Hair follicle dermal papilla cell (primary cell): ENCODE data around the gene SLC25A11. TPM values are rescaled to one million over a fixed set of nuclear protein-coding genes. Genes with fewer than 3 reads are reported as not detected.

Experiments
- small RNA-seq: library from RNA; depleted of rRNA; stranded (forward); fragments of <200 nt; gene quantifications from one replicate; pipeline ENCODE3, GENCODE V24; 2012
- total RNA-seq: library from RNA; depleted of rRNA; stranded (reverse); fragments of >200 nt; gene quantifications from 2 replicates; pipeline ENCODE4 v1.2.3, GENCODE V29; 2012

The SLC25A11 gene, protein sequence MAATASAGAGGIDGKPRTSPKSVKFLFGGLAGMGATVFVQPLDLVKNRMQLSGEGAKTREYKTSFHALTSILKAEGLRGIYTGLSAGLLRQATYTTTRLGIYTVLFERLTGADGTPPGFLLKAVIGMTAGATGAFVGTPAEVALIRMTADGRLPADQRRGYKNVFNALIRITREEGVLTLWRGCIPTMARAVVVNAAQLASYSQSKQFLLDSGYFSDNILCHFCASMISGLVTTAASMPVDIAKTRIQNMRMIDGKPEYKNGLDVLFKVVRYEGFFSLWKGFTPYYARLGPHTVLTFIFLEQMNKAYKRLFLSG
- 42.9 and 49.8 TPM in 2 replicates for total RNA-seq

DNA sequence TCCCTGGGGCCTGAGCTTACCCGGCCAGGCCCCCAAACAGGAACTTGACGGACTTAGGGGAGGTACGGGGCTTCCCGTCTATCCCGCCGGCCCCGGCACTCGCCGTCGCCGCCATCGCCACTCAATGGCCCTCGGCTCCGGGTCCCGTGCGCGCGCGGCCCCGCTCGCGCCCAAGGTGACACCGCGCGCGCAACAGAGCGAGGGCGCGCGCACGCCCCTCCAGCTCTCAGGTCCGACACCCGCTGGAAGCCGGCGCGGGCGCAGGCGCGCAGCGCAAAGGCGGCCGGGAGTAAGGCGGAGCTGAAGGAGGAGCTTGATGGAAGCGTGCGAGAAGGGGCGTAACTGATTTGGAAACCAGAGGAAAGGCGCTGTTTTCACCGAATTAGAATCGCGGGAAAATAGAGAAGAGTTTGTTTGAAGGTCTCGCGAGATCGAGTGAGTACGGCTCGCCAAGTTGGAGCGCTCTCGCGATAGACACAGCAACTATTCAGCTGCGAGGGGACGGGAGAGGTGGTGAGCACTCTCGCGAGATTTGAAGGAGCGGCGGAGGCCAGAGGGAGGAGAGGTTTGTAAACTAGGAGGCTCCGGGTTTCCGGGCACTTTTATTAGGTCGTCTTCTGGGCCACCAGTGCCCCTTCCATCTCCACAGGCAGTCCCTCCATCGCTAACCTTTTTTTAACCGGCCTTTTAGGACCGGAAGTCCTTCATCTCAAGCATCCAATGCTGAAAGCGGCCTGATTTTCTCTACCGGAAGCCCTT, at the start of gene SLC25A11, which contains the start of gene RNF167:
TSS of gene SLC25A11 (minus strand) at position 251 of the 759 bp plus-strand sequence. CDS start at position 115, 136 bp downstream.
TSS of gene RNF167 (plus strand) at position 473 of the 759 bp plus-strand sequence. CDS start 642 bp downstream, outside the sequence.

DNA sequence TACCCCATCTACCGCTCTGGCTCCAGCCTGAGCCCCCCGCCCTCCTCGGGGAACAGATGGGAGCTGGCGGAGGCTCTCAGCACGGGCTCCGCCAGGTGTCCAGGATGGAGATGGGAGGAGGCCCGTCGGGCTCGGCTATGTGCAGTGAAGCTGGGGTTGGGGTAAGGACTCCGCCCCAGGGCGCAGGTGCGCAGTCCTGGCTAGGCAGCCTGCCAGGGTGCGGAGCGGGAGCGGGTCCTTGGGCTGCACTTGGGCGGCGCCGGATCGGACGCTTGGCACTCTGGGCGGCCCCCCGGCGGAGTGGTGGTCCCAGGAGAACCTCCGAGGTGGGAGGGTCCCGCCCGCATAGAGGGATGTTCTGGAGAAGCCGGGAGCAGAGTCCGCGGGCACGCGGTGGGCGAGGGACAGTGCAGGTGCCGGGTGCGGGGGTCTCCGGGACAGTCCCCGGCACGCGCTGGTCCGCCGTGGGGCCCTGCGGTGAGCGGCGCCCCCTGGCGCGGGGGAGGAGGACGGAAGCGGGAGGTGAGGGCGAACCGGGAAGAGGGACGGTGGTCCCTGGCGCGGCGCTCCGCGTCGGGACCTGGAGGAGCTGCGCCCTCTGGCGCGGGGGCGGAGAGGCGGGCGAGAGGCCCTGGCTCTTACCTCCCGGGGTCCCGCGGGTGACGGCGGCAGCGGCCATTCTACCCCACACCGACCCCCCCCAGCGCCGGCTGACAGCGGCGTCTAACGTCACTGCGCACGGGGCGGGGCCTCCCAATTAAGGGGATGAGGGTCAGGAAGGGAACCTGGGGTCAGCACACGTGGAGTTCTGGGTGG, 47.3 kb upstream of the SLC25A11 start, which contains the start of gene CAMTA2:
TSS of gene CAMTA2 (minus strand) at position 725 of the 816 bp plus-strand sequence. CDS start 1,453 bp downstream, outside the sequence.

DNA sequence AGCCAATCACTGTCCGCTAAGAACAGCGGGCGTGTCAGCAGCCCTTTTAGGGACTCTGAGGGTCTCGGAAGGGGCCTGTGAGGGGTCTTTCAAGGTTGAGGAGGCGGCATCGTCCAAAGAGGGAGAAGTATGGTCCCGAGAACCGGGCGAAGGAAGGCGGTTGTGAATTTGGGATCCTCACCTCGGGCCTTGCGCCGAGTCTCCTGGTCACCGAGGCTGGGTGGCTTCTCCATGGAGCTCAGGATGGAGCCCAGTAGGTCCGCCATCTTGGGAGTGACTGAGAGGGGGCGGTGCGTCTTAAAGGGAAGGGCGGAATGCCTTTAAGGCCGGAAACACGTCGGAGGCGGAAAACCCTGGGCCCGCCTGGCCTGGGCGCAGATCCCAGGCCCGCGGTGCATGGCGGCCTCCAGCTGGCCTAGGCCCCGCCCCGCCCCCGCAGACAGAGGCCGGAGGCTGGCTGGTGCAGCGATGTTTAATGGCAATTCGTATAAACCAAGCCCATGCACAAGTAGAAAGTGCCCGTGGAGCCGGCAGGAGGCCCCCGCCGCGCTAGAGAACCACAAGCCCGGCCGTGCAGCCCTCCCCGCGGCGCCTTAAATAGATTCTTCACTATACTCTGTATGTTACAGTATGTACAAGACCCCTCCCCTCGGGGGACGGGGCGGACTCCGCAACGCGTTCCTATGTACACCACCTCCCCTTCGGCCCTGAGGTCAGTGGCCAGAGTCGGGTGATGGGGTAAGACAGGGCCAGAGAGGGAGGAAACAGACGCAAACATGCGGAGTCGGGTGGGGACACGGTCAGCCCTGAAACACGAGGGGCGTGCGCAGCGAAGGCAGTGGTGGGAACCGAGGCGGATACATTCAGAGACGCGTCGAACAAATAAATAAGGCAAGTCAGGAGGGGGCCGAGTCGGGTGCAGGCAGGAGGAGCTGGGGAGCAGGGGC, 28.0 kb upstream of the SLC25A11 start, which contains the start of gene SPAG7:
TSS of gene SPAG7 (minus strand) at position 279 of the 947 bp plus-strand sequence. CDS start at position 266, 13 bp downstream.

DNA sequence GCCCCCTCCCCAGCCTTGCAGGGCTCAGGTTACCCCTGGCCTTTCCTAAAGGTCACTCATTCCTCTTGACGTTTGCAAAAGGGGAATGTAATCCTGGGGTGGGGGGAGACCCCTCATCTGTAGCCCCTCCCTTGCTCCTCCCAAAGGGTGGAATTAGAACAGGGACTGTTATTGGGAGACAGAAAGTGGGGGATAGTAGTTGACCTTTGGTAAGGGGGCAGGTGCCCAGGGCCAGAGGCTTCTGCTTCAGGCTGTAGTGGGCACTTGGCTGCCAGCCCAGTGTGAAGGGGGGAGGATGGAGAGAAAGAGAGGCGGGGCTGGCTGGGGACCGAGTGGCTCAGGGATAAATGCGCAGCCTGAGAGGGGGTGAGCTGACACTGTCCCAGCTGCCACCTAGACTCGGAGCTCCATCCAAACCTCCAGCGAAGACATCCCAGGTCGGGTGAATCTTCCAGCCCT, 10.9 kb upstream of the SLC25A11 start, which contains the start of gene ENO3:
TSS of gene ENO3 (plus strand) at position 374 of the 459 bp plus-strand sequence. CDS start 711 bp downstream, outside the sequence.

DNA sequence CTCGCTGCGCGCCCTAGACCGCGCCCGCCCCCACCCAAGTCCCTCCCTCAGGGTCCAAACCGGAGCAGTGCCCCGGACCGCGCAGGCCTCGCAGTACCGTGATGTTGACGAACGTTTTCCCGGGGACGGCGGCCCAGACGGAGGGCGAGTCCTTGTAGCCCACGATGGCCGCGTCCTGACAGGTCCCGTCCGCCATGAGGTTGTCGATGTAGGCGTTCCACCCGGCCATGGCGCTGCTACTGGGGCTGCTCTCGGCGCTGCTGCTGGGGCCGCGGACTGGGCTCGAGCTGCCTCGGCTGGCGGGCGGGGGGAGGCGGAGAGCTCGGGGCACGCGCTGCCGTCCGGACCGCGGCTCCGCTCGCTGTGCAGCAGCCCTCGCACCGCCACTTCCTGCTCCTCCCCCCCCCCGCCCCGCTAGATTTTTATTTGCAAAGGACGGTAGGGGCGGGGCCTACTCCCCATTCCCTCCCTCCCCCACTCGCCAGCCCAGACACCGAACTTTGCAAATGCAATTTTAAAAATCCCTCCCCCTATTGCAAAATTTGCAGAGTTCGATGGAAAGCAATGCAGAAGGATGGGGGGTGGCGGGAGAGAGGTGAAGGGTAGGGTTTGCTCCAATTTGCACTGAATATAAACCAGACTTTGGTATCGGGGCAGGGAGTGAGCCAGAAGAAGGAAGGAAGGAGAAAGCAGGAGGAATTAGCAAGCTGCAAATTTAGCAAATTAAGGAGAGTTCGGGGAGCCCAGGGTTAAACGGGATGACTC, 8.5 kb upstream of the SLC25A11 start, which contains the start of gene PFN1:
TSS of gene PFN1 (minus strand) at position 365 of the 765 bp plus-strand sequence. CDS start at position 229, 136 bp downstream.

DNA sequence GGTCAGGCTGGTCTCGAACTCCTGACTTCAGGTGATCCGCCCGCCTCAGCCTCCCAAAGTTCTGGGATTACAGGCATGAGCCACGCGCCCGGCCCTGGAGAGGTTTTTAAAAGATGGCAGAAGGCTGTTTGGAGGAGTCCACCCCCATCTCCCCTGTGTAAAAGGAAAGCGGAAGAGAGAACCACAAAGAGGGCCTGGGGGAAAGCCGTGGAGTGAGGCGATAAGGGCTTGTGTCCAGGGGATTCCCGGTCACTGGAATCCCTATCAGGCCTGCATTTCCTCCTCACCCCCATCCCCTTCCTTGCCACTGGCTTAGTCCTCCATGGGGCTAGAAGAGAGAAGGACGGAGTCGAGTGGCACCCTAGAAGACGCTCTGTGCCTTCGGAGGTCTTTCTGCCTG, 7.9 kb downstream of the SLC25A11 start, which contains the start of gene GP1BA:
TSS of gene GP1BA (plus strand) at position 315 of the 400 bp plus-strand sequence. CDS start 328 bp downstream, outside the sequence.

DNA sequence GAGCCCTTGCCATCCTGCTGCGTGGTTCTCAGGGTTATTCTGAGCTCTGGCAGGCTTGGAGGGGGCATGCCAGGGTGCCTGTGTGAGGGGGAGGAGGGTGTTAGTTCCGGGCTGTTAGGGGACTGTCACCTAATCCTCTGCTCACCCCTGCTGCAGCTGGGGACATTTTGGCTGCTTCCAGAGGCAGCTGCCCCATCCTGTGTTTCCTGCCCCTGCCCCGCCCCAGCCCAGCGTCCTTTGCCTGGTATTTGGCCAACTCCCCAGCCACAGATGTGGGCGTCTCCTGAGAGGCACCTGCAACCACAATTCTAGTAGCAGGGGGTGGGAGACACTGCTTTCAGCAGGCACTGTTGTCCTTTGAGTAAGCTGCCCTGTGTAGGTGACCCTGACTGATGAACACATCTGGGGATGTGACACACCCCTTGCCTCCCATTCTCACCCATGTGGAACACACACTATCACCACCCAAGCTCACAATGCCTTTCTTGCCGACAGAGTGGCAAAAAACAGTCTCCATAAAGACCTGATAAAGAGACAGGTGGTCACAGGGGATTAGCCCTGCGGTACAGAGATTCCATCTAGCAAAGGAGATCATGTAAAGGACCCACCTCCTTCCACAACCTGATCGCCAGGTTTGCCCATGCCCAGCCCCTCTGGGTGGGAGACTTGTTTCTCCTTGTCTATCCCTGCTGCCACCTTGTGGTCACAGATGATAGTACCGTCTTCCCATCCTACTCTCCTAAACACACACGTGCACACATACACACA, 36.6 kb downstream of the SLC25A11 start, which contains the start of gene CHRNE:
TSS of gene CHRNE (minus strand) at position 48 of the 768 bp plus-strand sequence. CDS start at position 13, 35 bp downstream.

DNA sequence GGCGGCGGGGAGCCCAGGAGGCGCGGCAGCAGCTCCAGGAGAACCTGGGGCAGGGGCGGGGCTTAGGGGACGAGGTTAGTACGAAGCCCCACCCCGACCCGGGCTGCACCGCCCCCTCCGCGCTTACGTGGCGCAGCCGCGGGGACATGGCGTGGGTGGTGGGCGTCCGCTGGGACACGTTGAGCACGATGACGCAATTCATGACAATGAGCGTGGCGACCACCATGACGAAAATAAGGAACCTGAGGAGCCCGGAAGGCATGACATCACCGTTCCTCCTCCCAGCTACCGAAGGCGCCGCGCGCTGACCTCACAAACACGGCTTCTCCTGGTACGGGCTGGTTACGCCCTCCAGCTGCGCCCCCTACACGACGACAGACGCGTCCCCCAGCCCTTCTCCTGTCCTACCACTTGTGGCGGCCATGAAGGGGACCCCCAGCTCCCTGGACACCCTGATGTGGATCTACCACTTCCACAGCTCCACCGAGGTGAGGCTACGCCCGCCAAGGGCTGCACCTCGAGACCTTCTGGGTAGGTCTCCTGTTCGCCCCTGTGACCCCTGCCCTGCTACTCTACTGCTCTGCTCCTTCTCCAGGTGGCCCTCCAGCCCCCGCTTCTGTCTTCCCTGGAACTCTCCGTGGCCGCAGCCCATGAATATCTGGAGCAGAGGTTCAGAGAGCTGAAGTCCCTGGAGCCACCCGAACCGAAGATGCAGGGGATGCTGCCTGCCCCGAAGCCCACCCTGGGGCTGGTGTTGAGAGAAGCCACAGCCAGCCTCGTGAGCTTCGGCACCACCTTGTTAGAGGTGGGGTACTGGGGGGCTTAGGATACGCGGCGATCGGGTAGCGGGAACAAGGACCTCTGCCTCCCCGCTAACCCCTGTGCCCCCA, 40.3 kb downstream of the SLC25A11 start, which contains the start of gene C17orf107:
TSS of gene C17orf107 (plus strand) at position 196 of the 890 bp plus-strand sequence. CDS start at position 423, 227 bp downstream.

Small RNA genes within 50 kb of the gene (small RNA-seq; reads per million reads assigned to genes)
- not detected for gene MIR6864
- gene MIR6865 = not detected

Other genes starting within 250 kb of the SLC25A11 start
- 25.0 and 31.2 TPM in 2 replicates for gene PELP1, start 235.9 kb downstream of the SLC25A11 start, total RNA-seq
- 7.0 and 9.2 TPM in 2 replicates for gene ARRB2, start 229.4 kb downstream of the SLC25A11 start, total RNA-seq
- 10.5 and 12.4 TPM in 2 replicates for gene MED11, start 208.6 kb downstream of the SLC25A11 start, total RNA-seq
- gene ZMYND15, start 200.2 kb downstream of the SLC25A11 start, total RNA-seq = not detected in 2 replicates
- gene CXCL16, start 200.1 kb downstream of the SLC25A11 start, total RNA-seq = 0.97 and 1.1 TPM in 2 replicates
- gene TM4SF5, start 168.2 kb downstream of the SLC25A11 start, total RNA-seq = not detected in 2 replicates
- 0.16 TPM in 1 of 2 replicates, not detected in the other for gene VMO1, start 153.7 kb downstream of the SLC25A11 start, total RNA-seq
- not detected in 2 replicates for gene GLTPD2, start 151.1 kb downstream of the SLC25A11 start, total RNA-seq
- gene PSMB6, start 143.9 kb downstream of the SLC25A11 start, total RNA-seq = 82.6 and 119 TPM in 2 replicates
- 24.3 and 30.6 TPM in 2 replicates for gene PLD2, start 132.9 kb downstream of the SLC25A11 start, total RNA-seq
- 44.8 and 45.9 TPM in 2 replicates for gene MINK1, start 106.7 kb downstream of the SLC25A11 start, total RNA-seq
- 4.4 and 5.8 TPM in 2 replicates for gene C17orf107, start 40.5 kb downstream of the SLC25A11 start, total RNA-seq
- 4.7 and 5.8 TPM in 2 replicates for gene CHRNE, start 36.9 kb downstream of the SLC25A11 start, total RNA-seq
- not detected in 2 replicates for gene GP1BA, start 7.8 kb downstream of the SLC25A11 start, total RNA-seq
- 18.1 and 20.1 TPM in 2 replicates for gene RNF167, start 222 bp upstream of the SLC25A11 start, total RNA-seq
- gene PFN1, start 8.5 kb upstream of the SLC25A11 start, total RNA-seq = 321 and 412 TPM in 2 replicates
- gene ENO3, start 11.1 kb upstream of the SLC25A11 start, total RNA-seq = 0.81 and 3.6 TPM in 2 replicates
- gene SPAG7, start 27.8 kb upstream of the SLC25A11 start, total RNA-seq = 23.6 and 30.2 TPM in 2 replicates
- gene CAMTA2, start 47.6 kb upstream of the SLC25A11 start, total RNA-seq = 12.3 and 17.7 TPM in 2 replicates
- 0.32 and 0.85 TPM in 2 replicates for gene INCA1, start 57.5 kb upstream of the SLC25A11 start, total RNA-seq
- 62.3 and 82.3 TPM in 2 replicates for gene KIF1C, start 57.9 kb upstream of the SLC25A11 start, total RNA-seq
- gene SLC52A1, start 95.4 kb upstream of the SLC25A11 start, total RNA-seq = 0.32 and 0.36 TPM in 2 replicates
- gene ZFP3, start 138.4 kb upstream of the SLC25A11 start, total RNA-seq = 2.7 and 3.1 TPM in 2 replicates
- 4.2 and 4.3 TPM in 2 replicates for gene ZNF232, start 171.8 kb upstream of the SLC25A11 start, total RNA-seq
- gene USP6, start 176.0 kb upstream of the SLC25A11 start, total RNA-seq = not detected in 2 replicates